Right hindlimb (tissue), 1 donor: Measurements from ENCODE around the gene LRRC36.

Experiments used
- DNase-seq: peaks from one replicate; pipeline ENCODE4 v3.0.0-alpha.2; 2018

Gene LRRC36

GRCh38 chr16:67326472-67327309, at the start of gene LRRC36, which contains the start of gene KCTD19:
TSS of gene LRRC36 (plus strand) at chr16:67326815. CDS start at chr16:67326863, 48 bp downstream.
TSS of gene KCTD19 (minus strand) at chr16:67326741. CDS start at chr16:67326707, 34 bp downstream.
- DNase-seq, result peak; percentile 68

- peak; percentile 76 for DNase-seq
Observed at GRCh38 chr16:67277294-67277998, 49.2 kb upstream of the LRRC36 start.

- DNase-seq, result peak; percentile 46
Observed at GRCh38 chr16:67277999-67278772, 48.4 kb upstream of the LRRC36 start.

GRCh38 chr16:67278773-67279295, 47.8 kb upstream of the LRRC36 start:
- DNase-seq, result no peak

- DNase-seq, result peak; percentile 83
Observed at GRCh38 chr16:67279296-67280089, 47.1 kb upstream of the LRRC36 start, which contains the start of gene PLEKHG4. TSS of gene PLEKHG4 (plus strand) at chr16:67279532. CDS start at chr16:67280045, 513 bp downstream.

GRCh38 chr16:67280090-67281015, 46.3 kb upstream of the LRRC36 start:
- DNase-seq, result no peak

GRCh38 chr16:67281536-67282446, 44.8 kb upstream of the LRRC36 start:
- no peak for DNase-seq

GRCh38 chr16:67282447-67282805, 44.2 kb upstream of the LRRC36 start:
- DNase-seq, result no peak

- no peak for DNase-seq
Observed at GRCh38 chr16:67283039-67283825, 43.4 kb upstream of the LRRC36 start.

GRCh38 chr16:67283826-67284555, 42.6 kb upstream of the LRRC36 start:
- DNase-seq, result no peak

- peak; percentile 42 for DNase-seq
Observed at GRCh38 chr16:67284699-67285646, 41.6 kb upstream of the LRRC36 start.

GRCh38 chr16:67286441-67287235, 40.0 kb upstream of the LRRC36 start:
- DNase-seq, result no peak

GRCh38 chr16:67287960-67288359, 38.7 kb upstream of the LRRC36 start:
- no peak for DNase-seq

- peak; percentile 4 for DNase-seq
Observed at GRCh38 chr16:67291461-67291860, 35.2 kb upstream of the LRRC36 start.

- DNase-seq, result peak; percentile 7
Observed at GRCh38 chr16:67294171-67294757, 32.4 kb upstream of the LRRC36 start.

- DNase-seq, result peak; percentile 40
Observed at GRCh38 chr16:67294938-67295361, 31.7 kb upstream of the LRRC36 start.
